SK-N-SH (cell line): ENCODE data around the gene EEF2K. TPM values are rescaled to one million over a fixed set of nuclear protein-coding genes. Genes with fewer than 3 reads are reported as not detected.

Experiments used
- CTCF ChIA-PET: fragments of 300-600, 350-600 bp; formaldehyde crosslinking; extraction: SDS; loops from one replicate; lab custom pipeline; 2021; lab: Yijun Ruan, JAX
- POLR2A ChIA-PET: fragments of 350-600 bp; sonication (Branson Sonifier 250); formaldehyde crosslinking; extraction: SDS; loops from one replicate; lab custom pipeline; 2020; ENCODE audit warnings: antibody characterized with exemption, inconsistent platforms; lab: Yijun Ruan, JAX
- DNase-seq: peaks from one replicate; pipeline ENCODE4 v3.0.0; 2012
- H2AFZ ChIP-seq: fragments of 200-600 bp; sonication (generic); 2 replicates; pipeline ENCODE4 v1.8.1; 2016; ENCODE audit warnings: antibody characterized with exemption, mild to moderate bottlenecking, low read depth
- H3F3A ChIP-seq: fragments of 200-600 bp; sonication (generic); replicated peaks from 2 replicates; pipeline ENCODE3; 2016; ENCODE audit warnings: antibody characterized with exemption, mild to moderate bottlenecking; ENCODE audit not compliant: insufficient read depth
- H3K27ac ChIP-seq, 2 experiments: fragments of 200-500 bp in 1 of 2; fragments of 200-600 bp in 1 of 2; sonication (Bioruptor generic) in 1 of 2; sonication (generic), shearing (Covaris generic) in 1 of 2; 2 replicates each; pipeline versions ENCODE4 v1.5.1 to v1.6.1; 2014 to 2016; ENCODE audit warnings: low read depth in 2 of 2, inconsistent platforms in 1 of 2, low read length in 1 of 2, mild to moderate bottlenecking in 1 of 2, mixed read lengths in 1 of 2
- H3K27me3 ChIP-seq: fragments of 200-600 bp; sonication (generic), shearing (Covaris generic); 2 replicates; pipeline ENCODE4 v1.6.1; 2016; ENCODE audit warnings: mixed run types; ENCODE audit not compliant: insufficient read depth
- H3K36me3 ChIP-seq, 2 experiments: fragments of 200-500 bp in 1 of 2; fragments of 200-600 bp in 1 of 2; sonication (Bioruptor generic) in 1 of 2; sonication (generic) in 1 of 2; replicated peaks in 1 of 2; 2 replicates each; pipeline versions ENCODE3 to v1.5.1; 2014 to 2016; ENCODE audit warnings: low read length in 1 of 2, mild to moderate bottlenecking in 1 of 2; ENCODE audit not compliant: insufficient read depth in 2 of 2, control insufficient read depth in 1 of 2
- H3K4me1 ChIP-seq, 2 experiments: fragments of 200-500 bp in 1 of 2; fragments of 200-600 bp in 1 of 2; sonication (Bioruptor generic) in 1 of 2; sonication (generic), shearing (Covaris generic) in 1 of 2; 2 replicates each; pipeline versions ENCODE4 v1.5.1 to v1.6.1; 2014 to 2016; ENCODE audit warnings: low read depth in 1 of 2, low read length in 1 of 2, mixed run types in 1 of 2; ENCODE audit not compliant: insufficient read depth in 2 of 2, control insufficient read depth in 1 of 2
- H3K4me2 ChIP-seq: fragments of 200-600 bp; sonication (generic), shearing (Covaris generic); 2 replicates; pipeline ENCODE4 v1.6.1; 2017; ENCODE audit warnings: mixed run types
- H3K4me3 ChIP-seq, 2 experiments: fragments of 200-500 bp in 1 of 2; fragments of 200-600 bp in 1 of 2; sonication (Bioruptor generic) in 1 of 2; sonication (generic), shearing (Covaris generic) in 1 of 2; 2 replicates each; pipeline versions ENCODE4 v1.5.1 to v1.8.1; 2014 to 2016; ENCODE audit warnings: low read depth in 2 of 2, inconsistent platforms in 1 of 2, low read length in 1 of 2, mild to moderate bottlenecking in 1 of 2, mixed read lengths in 1 of 2, moderate library complexity in 1 of 2
- H3K79me2 ChIP-seq: fragments of 200-600 bp; sonication (generic); 2 replicates; pipeline ENCODE4 v1.8.1; 2017; ENCODE audit warnings: mild to moderate bottlenecking; ENCODE audit not compliant: insufficient read depth
- H3K9ac ChIP-seq: fragments of 200-600 bp; sonication (generic); 2 replicates; pipeline ENCODE4 v1.6.1; 2017; ENCODE audit warnings: mixed run types
- H3K9me2 ChIP-seq: fragments of 200-600 bp; sonication (generic); 2 replicates; pipeline ENCODE4 v1.6.1; 2017; ENCODE audit warnings: mixed run types
- H3K9me3 ChIP-seq: fragments of 200-600 bp; sonication (generic); 2 replicates; pipeline ENCODE4 v1.6.1; 2017; ENCODE audit warnings: mixed run types, mild to moderate bottlenecking, moderate library complexity
- H4K20me1 ChIP-seq: fragments of 200-600 bp; sonication (generic); 2 replicates; pipeline ENCODE4 v1.6.1; 2017; ENCODE audit warnings: mild to moderate bottlenecking, mixed run types; ENCODE audit not compliant: insufficient read depth
- FOSL2 ChIP-seq: IDR thresholded peaks from 2 replicates; pipeline ENCODE4 v1.4.0; 2012; ENCODE audit warnings: low read depth, mild to moderate bottlenecking, moderate library complexity, borderline replicate concordance
- FOXJ3 ChIP-seq: sonication (generic); formaldehyde crosslinking; IDR thresholded peaks from 2 replicates; pipeline ENCODE4 v1.5.1; 2020; ENCODE audit warnings: mild to moderate bottlenecking, missing genetic modification reagents
- GABPA ChIP-seq: IDR thresholded peaks from 2 replicates; pipeline ENCODE4 v1.4.0; 2012; ENCODE audit warnings: low read depth, mild to moderate bottlenecking
- MEF2A ChIP-seq: IDR thresholded peaks from 2 replicates; pipeline ENCODE4 v1.4.0; 2012; ENCODE audit warnings: low read depth, borderline replicate concordance
- NFIC ChIP-seq: IDR thresholded peaks from 2 replicates; pipeline ENCODE4 v1.4.0; 2012; ENCODE audit warnings: borderline replicate concordance
- NRF1 ChIP-seq: IDR thresholded peaks from 2 replicates; pipeline ENCODE4 v1.6.1; 2012; ENCODE audit warnings: low read depth, mild to moderate bottlenecking, low read length
- PBX3 ChIP-seq: IDR thresholded peaks from 2 replicates; pipeline ENCODE4; 2012
- RAD21 ChIP-seq: IDR thresholded peaks from 2 replicates; pipeline ENCODE4 v1.6.1; 2012; ENCODE audit warnings: mild to moderate bottlenecking, low read length
- RFX5 ChIP-seq: IDR thresholded peaks from 2 replicates; pipeline ENCODE4 v1.6.1; 2012; ENCODE audit warnings: mild to moderate bottlenecking, improper control_type of control experiment, low read length
- RXRA ChIP-seq: IDR thresholded peaks from 2 replicates; pipeline ENCODE4 v1.4.0; 2012; ENCODE audit warnings: low read depth, mild to moderate bottlenecking, borderline replicate concordance
- SIN3A ChIP-seq: IDR thresholded peaks from 2 replicates; pipeline ENCODE4 v1.6.1; 2012; ENCODE audit warnings: low read depth, mild to moderate bottlenecking, low read length, moderate library complexity, borderline replicate concordance
- TCF12 ChIP-seq: IDR thresholded peaks from 2 replicates; pipeline ENCODE4 v1.4.0; 2012
- USF2 ChIP-seq: fragments of 150-350 bp; IDR thresholded peaks from 2 replicates; pipeline ENCODE4 v1.6.1; 2017; ENCODE audit warnings: antibody characterized with exemption, low read length, low read depth, borderline replicate concordance
- ZBTB33 ChIP-seq: IDR thresholded peaks from 2 replicates; pipeline ENCODE4 v1.4.0; 2012; ENCODE audit warnings: low read depth, borderline replicate concordance
- WGBS: methylation state at CpG from one replicate; pipeline ENCODE4 v1.1.6; 2017; ENCODE audit warnings: low lambda C conversion rate; 5-methylcytosine and 5-hydroxymethylcytosine counted together
- polyA plus RNA-seq, 3 experiments: library from polyadenylated mRNA; depleted of rRNA; stranded (reverse); fragments of >200 nt; gene quantifications; 2 replicates each; pipeline ENCODE4 v1.2.3, GENCODE V29; 2012
- TF ChIP-seq, protein P1 (sequence below): IDR thresholded peaks from 2 replicates; pipeline ENCODE4 v1.4.0; 2012; ENCODE audit warnings: low read depth
- TF ChIP-seq, protein P2 (sequence below): IDR thresholded peaks from 2 replicates; pipeline ENCODE4 v1.4.0; 2012; ENCODE audit warnings: low read depth, borderline replicate concordance
- TF ChIP-seq, protein P3 (sequence below): fragments of 150-350 bp; IDR thresholded peaks from 2 replicates; pipeline ENCODE4 v1.6.1; 2016; ENCODE audit warnings: mild to moderate bottlenecking, low read depth, low read length
- TF ChIP-seq, protein P4 (sequence below): IDR thresholded peaks from 2 replicates; pipeline ENCODE4 v1.6.1; 2012; ENCODE audit warnings: mild to moderate bottlenecking, low read depth, low read length, moderate library complexity

The EEF2K gene
- polyA plus RNA-seq, 1 of the 3 experiments (the other 2 are of a cell fraction) = 8.0 TPM

DNA sequence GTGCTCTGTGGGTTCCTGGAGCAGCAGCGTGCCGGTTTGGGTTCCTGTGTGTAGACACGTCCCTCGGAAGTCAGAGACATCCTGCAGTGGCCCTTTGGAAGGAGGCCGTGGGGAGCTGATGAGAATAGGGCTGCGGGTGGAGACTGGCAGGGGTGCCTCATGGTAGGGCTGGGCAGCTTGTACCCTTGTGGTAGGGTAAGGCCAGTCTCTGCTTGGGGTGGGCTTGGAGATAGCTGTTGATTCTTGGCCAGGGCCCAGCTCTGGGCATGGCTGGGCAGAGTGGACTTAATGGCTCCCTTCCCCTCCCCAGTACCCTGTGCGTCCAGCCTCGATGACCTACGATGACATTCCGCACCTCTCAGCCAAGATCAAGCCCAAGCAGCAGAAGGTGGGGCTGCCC is 101.8 kb downstream of the EEF2K start:
- Histone ChIP-seq H2AFZ (no peak overlapping the region), H3K27me3 (no peaks in the 10 kb centered on the region), H3K27ac (no peak overlapping the region), H3K9me3 (no peaks in the 10 kb centered on the region), H3K4me2 (no peak overlapping the region), H3K4me3 (no peak overlapping the region), H3K9ac (no peak overlapping the region), H4K20me1 (no peaks in the 10 kb centered on the region), H3K4me1 (no peaks in the 10 kb centered on the region), H3F3A (no peaks in the 10 kb centered on the region), H3K79me2 (peaks cover 6% of the 10 kb centered on the region), H3K36me3 (peaks cover 13 to 67% of the 10 kb centered on the region in 2 experiments), H3K9me2 (no peaks in the 10 kb centered on the region)
- CTCF ChIA-PET = interaction anchor here (1.1 to 7.0 kb wide), 2 partner anchors 11 to 14 kb away, joined by 3 to 34 read pairs; no protein-coding TSS in a partner anchor
- no peak for DNase-seq
- POLR2A ChIA-PET = no interaction called here
- WGBS = 100% methylated on average over 6 of the region's 10 CpGs
- TF ChIP-seq ZBTB33 (no peak), GABPA (no peak), TCF12 (no peak), RAD21 (no peak), FOXJ3 (CRISPR knock-in tag) (no peak), RFX5 (no peak), NFIC (no peak), PBX3 (no peak), SIN3A (no peak), RXRA (no peak), USF2 (no peak), MEF2A (no peak), FOSL2 (no peak), NRF1 (no peak)
- TF ChIP-seq, protein P1, sequence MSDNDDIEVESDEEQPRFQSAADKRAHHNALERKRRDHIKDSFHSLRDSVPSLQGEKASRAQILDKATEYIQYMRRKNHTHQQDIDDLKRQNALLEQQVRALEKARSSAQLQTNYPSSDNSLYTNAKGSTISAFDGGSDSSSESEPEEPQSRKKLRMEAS = no peak
- TF ChIP-seq, protein P2, sequence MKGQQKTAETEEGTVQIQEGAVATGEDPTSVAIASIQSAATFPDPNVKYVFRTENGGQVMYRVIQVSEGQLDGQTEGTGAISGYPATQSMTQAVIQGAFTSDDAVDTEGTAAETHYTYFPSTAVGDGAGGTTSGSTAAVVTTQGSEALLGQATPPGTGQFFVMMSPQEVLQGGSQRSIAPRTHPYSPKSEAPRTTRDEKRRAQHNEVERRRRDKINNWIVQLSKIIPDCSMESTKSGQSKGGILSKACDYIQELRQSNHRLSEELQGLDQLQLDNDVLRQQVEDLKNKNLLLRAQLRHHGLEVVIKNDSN = no peak
- TF ChIP-seq, protein P3, sequence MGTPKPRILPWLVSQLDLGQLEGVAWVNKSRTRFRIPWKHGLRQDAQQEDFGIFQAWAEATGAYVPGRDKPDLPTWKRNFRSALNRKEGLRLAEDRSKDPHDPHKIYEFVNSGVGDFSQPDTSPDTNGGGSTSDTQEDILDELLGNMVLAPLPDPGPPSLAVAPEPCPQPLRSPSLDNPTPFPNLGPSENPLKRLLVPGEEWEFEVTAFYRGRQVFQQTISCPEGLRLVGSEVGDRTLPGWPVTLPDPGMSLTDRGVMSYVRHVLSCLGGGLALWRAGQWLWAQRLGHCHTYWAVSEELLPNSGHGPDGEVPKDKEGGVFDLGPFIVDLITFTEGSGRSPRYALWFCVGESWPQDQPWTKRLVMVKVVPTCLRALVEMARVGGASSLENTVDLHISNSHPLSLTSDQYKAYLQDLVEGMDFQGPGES = no peak
- TF ChIP-seq, protein P4, sequence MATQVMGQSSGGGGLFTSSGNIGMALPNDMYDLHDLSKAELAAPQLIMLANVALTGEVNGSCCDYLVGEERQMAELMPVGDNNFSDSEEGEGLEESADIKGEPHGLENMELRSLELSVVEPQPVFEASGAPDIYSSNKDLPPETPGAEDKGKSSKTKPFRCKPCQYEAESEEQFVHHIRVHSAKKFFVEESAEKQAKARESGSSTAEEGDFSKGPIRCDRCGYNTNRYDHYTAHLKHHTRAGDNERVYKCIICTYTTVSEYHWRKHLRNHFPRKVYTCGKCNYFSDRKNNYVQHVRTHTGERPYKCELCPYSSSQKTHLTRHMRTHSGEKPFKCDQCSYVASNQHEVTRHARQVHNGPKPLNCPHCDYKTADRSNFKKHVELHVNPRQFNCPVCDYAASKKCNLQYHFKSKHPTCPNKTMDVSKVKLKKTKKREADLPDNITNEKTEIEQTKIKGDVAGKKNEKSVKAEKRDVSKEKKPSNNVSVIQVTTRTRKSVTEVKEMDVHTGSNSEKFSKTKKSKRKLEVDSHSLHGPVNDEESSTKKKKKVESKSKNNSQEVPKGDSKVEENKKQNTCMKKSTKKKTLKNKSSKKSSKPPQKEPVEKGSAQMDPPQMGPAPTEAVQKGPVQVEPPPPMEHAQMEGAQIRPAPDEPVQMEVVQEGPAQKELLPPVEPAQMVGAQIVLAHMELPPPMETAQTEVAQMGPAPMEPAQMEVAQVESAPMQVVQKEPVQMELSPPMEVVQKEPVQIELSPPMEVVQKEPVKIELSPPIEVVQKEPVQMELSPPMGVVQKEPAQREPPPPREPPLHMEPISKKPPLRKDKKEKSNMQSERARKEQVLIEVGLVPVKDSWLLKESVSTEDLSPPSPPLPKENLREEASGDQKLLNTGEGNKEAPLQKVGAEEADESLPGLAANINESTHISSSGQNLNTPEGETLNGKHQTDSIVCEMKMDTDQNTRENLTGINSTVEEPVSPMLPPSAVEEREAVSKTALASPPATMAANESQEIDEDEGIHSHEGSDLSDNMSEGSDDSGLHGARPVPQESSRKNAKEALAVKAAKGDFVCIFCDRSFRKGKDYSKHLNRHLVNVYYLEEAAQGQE = no peak
- TF ChIP-seq, all 33 proteins: peak for 0
